ENCODE measurements around the gene MT1G.

DNA sequence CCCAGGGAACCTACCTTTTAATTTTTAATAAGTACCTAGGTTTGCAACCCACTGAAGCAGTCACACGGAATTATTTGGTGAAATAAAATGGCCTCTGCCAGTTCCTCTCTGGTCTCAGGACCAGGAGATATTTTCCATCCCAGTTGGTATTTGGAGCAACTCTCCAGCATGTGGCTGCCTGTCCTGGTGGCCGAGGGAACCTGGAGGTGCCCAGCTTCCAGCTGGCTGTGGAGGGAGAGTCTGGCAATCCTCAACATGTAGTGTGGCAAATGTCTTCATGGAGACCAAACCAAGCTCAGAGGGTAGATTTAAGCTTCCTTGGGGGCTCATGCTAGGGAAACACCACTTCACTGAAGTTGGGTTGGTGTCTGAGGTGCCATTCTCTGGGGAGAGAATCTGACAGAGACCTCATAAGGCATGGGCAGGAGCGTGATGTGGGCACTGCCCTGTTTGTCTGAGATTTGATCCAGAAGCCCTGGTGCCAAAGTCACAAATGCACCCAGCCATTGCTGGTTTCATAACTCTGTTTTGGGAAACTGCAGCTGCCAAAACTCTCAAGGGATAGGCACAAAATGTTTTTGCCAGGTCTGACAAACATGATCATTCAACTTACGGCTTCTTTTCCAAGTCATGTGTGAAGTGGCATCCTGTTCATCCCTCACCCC lies 17.2 kb upstream of the MT1G start:
- TF ChIP-seq, protein P1, sequence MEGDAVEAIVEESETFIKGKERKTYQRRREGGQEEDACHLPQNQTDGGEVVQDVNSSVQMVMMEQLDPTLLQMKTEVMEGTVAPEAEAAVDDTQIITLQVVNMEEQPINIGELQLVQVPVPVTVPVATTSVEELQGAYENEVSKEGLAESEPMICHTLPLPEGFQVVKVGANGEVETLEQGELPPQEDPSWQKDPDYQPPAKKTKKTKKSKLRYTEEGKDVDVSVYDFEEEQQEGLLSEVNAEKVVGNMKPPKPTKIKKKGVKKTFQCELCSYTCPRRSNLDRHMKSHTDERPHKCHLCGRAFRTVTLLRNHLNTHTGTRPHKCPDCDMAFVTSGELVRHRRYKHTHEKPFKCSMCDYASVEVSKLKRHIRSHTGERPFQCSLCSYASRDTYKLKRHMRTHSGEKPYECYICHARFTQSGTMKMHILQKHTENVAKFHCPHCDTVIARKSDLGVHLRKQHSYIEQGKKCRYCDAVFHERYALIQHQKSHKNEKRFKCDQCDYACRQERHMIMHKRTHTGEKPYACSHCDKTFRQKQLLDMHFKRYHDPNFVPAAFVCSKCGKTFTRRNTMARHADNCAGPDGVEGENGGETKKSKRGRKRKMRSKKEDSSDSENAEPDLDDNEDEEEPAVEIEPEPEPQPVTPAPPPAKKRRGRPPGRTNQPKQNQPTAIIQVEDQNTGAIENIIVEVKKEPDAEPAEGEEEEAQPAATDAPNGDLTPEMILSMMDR (IDR thresholded peaks at IDR 0.05) = no peak
- TF ChIP-seq POLR2A (IDR thresholded peaks at IDR 0.05) = no peak
